ENCODE results near the gene PRLR.
A peak's percentile ranks its signal among the peaks of the same experiment; 100 is the strongest.

Gene PRLR

DNA sequence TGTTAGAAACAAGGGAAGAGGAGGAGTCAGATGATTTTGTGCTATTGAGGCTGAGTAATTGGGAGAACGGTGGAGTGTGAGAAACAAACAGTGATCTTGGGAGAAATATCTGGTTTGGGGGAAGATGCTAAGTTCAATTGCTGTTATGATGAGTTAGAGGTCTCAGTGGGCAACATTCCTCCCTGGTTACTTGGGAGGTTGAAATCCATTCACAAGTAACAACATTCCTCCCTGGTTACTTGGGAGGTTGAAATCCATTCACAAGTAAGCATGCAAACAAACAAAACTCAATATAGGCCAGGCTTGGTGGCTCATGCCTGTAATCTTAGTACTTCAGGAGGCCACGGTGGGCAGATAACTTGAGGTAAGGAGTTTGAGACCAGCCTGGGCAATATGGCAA is 221.3 kb downstream of the PRLR start:
- ChIA-PET POLR2A (no interaction called here), CTCF (interaction anchor here (0.7 kb wide), 1 partner anchor 43 kb away, joined by 3 read pairs; no protein-coding TSS in a partner anchor)
- peaks cover 0 to 4% (median 3%) of the 10 kb centered on the region in 5 experiments for H3K27me3 ChIP-seq (replicated peaks in 2 of 5; ENCODE audit: control insufficient read depth in 4 of 5, insufficient read depth in 5 of 5, low read length in 4 of 5)
- H3K9me3 ChIP-seq (ENCODE audit: control extremely low read depth in 1 of 5, control insufficient read depth in 4 of 5, insufficient read depth in 2 of 5, low read depth in 1 of 5, low read length in 4 of 5) = no peaks in the 10 kb centered on the region
- DNase-seq = no peak
- H3K4me1 ChIP-seq (ENCODE audit: control extremely low read depth in 1 of 4, control insufficient read depth in 4 of 4, insufficient read depth in 4 of 4, low read length in 3 of 4) = no peaks in the 10 kb centered on the region
- no peak overlapping the region for H3K4me3 ChIP-seq (ENCODE audit: control insufficient read depth in 1 of 7, extremely low read depth in 1 of 7, insufficient read depth in 4 of 7, low read depth in 2 of 7, low read length in 6 of 7)
- H3K27ac ChIP-seq (ENCODE audit: insufficient read depth in 1 of 2, low read depth in 1 of 2, low read length in 2 of 2, poor library complexity in 1 of 2, severe bottlenecking in 2 of 2) = no peak overlapping the region
- WGBS (ENCODE audit: insufficient coverage) = 80% methylated on average over 1 of the region's 2 CpGs
- H3K36me3 ChIP-seq (ENCODE audit: control insufficient read depth in 4 of 4, insufficient read depth in 4 of 4, low read length in 3 of 4) = no peaks in the 10 kb centered on the region

DNA sequence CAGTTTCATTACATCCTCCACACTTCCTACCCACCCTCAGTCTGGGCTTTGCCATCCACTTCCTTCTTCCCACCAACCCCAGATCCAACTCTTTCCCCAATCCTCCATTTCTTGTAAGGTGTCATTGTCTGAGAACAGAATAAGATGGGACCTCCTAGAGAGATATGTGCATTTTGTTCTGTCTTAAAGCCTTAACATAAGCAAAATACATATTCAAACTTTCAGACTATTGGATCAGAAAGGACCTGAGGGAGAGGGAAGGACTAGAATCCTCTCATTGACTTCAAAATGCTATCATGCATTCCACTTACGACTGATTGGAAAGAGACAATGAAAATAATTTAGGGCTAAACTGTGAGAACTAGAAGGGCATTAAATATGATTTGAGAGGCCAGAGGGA is 225.5 kb downstream of the PRLR start:
- H3K4me1 ChIP-seq (ENCODE audit: control extremely low read depth in 1 of 4, control insufficient read depth in 4 of 4, insufficient read depth in 4 of 4, low read length in 3 of 4) = no peaks in the 10 kb centered on the region
- 100% methylated on average over 1 of the region's 1 CpG for WGBS (ENCODE audit: insufficient coverage)
- no peak overlapping the region for H3K4me3 ChIP-seq (ENCODE audit: control insufficient read depth in 1 of 7, extremely low read depth in 1 of 7, insufficient read depth in 4 of 7, low read depth in 2 of 7, low read length in 6 of 7)
- ChIA-PET CTCF (interaction anchor here (3.2 kb wide), 1 partner anchor 12 kb away, joined by 11 read pairs; no protein-coding TSS in a partner anchor), POLR2A (no interaction called here)
- H3K27me3 ChIP-seq (replicated peaks in 2 of 5; ENCODE audit: control insufficient read depth in 4 of 5, insufficient read depth in 5 of 5, low read length in 4 of 5) = peaks cover 0 to 8% (median 3%) of the 10 kb centered on the region in 5 experiments
- no peak for DNase-seq
- no peak overlapping the region for H3K27ac ChIP-seq (ENCODE audit: insufficient read depth in 1 of 2, low read depth in 1 of 2, low read length in 2 of 2, poor library complexity in 1 of 2, severe bottlenecking in 2 of 2)
- no peaks in the 10 kb centered on the region for H3K9me3 ChIP-seq (ENCODE audit: control extremely low read depth in 1 of 5, control insufficient read depth in 4 of 5, insufficient read depth in 2 of 5, low read depth in 1 of 5, low read length in 4 of 5)
- no peaks in the 10 kb centered on the region for H3K36me3 ChIP-seq (ENCODE audit: control insufficient read depth in 4 of 4, insufficient read depth in 4 of 4, low read length in 3 of 4)

DNA sequence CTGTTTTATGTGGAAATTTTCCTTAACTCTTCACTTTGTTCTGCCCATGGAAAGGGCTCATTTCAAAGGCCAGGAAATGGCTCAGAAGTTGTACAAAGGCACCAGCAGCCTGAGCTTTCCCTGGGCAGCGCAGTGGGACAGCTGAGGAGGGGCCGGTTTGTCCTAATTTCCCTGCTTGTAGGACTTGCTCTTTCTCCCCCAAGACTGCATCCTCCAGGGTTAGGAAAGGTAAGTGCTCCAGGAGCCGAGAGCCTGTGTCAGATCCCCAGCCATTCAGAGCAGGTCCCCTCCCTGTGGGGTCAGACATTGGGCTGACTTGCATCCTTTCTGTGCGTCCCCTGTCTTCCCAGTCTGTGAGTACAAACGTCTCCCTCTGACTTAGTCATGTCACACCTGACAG is 226.1 kb downstream of the PRLR start:
- ChIA-PET CTCF (interaction anchor here (0.9 to 3.2 kb wide), 6 partner anchors 11 to 535 kb away, joined by 3 to 11 read pairs (median 4); no protein-coding TSS in a partner anchor), POLR2A (no interaction called here)
- H3K36me3 ChIP-seq (ENCODE audit: control insufficient read depth in 4 of 4, insufficient read depth in 4 of 4, low read length in 3 of 4) = no peaks in the 10 kb centered on the region
- H3K27me3 ChIP-seq (replicated peaks in 2 of 5; ENCODE audit: control insufficient read depth in 4 of 5, insufficient read depth in 5 of 5, low read length in 4 of 5) = peaks cover 0 to 8% (median 3%) of the 10 kb centered on the region in 5 experiments
- H3K4me3 ChIP-seq (ENCODE audit: control insufficient read depth in 1 of 7, extremely low read depth in 1 of 7, insufficient read depth in 4 of 7, low read depth in 2 of 7, low read length in 6 of 7) = no peak overlapping the region
- no peaks in the 10 kb centered on the region for H3K4me1 ChIP-seq (ENCODE audit: control extremely low read depth in 1 of 4, control insufficient read depth in 4 of 4, insufficient read depth in 4 of 4, low read length in 3 of 4)
- 80% methylated on average over 5 of the region's 5 CpGs for WGBS (ENCODE audit: insufficient coverage)
- no peaks in the 10 kb centered on the region for H3K9me3 ChIP-seq (ENCODE audit: control extremely low read depth in 1 of 5, control insufficient read depth in 4 of 5, insufficient read depth in 2 of 5, low read depth in 1 of 5, low read length in 4 of 5)
- H3K27ac ChIP-seq (ENCODE audit: insufficient read depth in 1 of 2, low read depth in 1 of 2, low read length in 2 of 2, poor library complexity in 1 of 2, severe bottlenecking in 2 of 2) = no peak overlapping the region
- no peak for DNase-seq

DNA sequence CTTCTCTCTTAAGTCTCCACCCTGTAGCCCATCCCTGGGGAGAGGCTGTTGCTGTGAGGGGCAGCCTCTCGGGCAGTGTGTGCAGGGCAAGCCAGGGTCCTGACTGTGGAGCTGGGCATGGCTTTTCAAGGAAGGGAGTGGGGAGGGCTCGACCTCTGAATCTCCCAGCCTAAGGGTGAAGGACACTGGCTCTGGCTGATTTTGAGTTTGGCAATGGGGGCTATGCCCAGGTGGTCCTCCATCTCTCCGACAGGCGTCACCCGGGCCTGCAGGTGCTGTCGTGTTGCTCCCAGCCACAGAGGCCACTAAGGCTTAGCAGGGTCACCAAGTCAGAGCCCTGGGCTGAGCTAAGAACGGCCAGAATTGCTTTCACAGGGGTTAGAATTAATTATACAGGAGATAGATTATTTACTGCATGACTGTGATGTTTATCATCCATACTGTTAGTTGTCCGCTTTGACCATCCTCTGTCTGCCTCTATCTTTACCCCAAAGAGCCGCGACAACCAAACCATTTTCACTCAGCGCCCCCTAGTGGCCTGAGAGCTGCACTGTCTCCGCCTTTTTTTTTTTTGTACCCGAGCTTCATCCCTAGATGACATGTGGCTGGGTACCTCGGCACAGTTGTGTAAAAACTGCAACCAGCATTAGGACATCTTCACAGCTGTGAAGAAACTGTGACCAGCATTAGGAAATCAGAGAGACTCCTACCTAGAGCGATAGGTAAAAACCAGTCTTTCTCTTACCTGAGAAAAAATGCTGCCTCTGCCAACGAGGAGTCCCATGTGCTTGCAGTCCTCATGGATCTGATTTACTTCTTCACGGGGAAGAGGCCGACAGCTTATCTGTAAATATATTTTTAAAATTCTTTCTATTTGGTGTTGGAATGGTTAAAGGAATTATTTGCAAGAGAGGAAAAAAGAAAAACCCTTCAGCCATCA is 227.0 kb downstream of the PRLR start:
- WGBS (ENCODE audit: insufficient coverage) = 45% methylated on average over 13 of the region's 18 CpGs
- no peaks in the 10 kb centered on the region for H3K4me1 ChIP-seq (ENCODE audit: control extremely low read depth in 1 of 4, control insufficient read depth in 4 of 4, insufficient read depth in 4 of 4, low read length in 3 of 4)
- H3K4me3 ChIP-seq (ENCODE audit: control insufficient read depth in 1 of 7, extremely low read depth in 1 of 7, insufficient read depth in 4 of 7, low read depth in 2 of 7, low read length in 6 of 7) = no peak overlapping the region
- no peaks in the 10 kb centered on the region for H3K9me3 ChIP-seq (ENCODE audit: control extremely low read depth in 1 of 5, control insufficient read depth in 4 of 5, insufficient read depth in 2 of 5, low read depth in 1 of 5, low read length in 4 of 5)
- no peak overlapping the region for H3K27ac ChIP-seq (ENCODE audit: insufficient read depth in 1 of 2, low read depth in 1 of 2, low read length in 2 of 2, poor library complexity in 1 of 2, severe bottlenecking in 2 of 2)
- CTCF ChIA-PET = interaction anchor here (0.8 to 3.2 kb wide), 11 partner anchors 11 to 534 kb away, joined by 3 to 11 read pairs (median 4); no protein-coding TSS in a partner anchor
- peak; percentile 30 to 56 (median 50) for DNase-seq
- peaks cover 0 to 9% (median 0%) of the 10 kb centered on the region in 5 experiments for H3K27me3 ChIP-seq (replicated peaks in 2 of 5; ENCODE audit: control insufficient read depth in 4 of 5, insufficient read depth in 5 of 5, low read length in 4 of 5)
- POLR2A ChIA-PET = no interaction called here
- H3K36me3 ChIP-seq (ENCODE audit: control insufficient read depth in 4 of 4, insufficient read depth in 4 of 4, low read length in 3 of 4) = no peaks in the 10 kb centered on the region

DNA sequence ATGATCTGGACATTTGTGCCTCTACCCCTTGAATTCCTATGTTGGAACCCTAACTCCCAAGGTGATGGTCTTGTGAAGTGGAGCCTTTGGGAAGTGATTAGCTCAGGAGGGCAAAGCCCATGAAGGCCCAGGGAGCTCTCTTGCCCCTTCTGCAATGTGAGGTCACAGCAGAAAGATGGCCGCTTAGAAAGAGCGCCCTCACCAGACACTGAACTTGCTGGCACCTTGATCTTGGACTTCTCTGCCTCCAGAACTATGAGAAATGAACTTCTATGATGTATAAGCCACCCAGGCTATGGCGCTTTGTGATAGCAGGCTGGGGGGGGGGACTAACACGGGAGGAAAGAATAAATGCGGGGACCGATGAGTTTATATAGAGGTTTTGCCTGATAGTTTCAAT is 227.8 kb downstream of the PRLR start:
- Histone ChIP-seq H3K9me3 (ENCODE audit: control extremely low read depth in 1 of 5, control insufficient read depth in 4 of 5, insufficient read depth in 2 of 5, low read depth in 1 of 5, low read length in 4 of 5) (no peaks in the 10 kb centered on the region), H3K4me3 (ENCODE audit: control insufficient read depth in 1 of 7, extremely low read depth in 1 of 7, insufficient read depth in 4 of 7, low read depth in 2 of 7, low read length in 6 of 7) (no peak overlapping the region), H3K4me1 (ENCODE audit: control extremely low read depth in 1 of 4, control insufficient read depth in 4 of 4, insufficient read depth in 4 of 4, low read length in 3 of 4) (no peaks in the 10 kb centered on the region), H3K36me3 (ENCODE audit: control insufficient read depth in 4 of 4, insufficient read depth in 4 of 4, low read length in 3 of 4) (no peaks in the 10 kb centered on the region), H3K27ac (ENCODE audit: insufficient read depth in 1 of 2, low read depth in 1 of 2, low read length in 2 of 2, poor library complexity in 1 of 2, severe bottlenecking in 2 of 2) (no peak overlapping the region), H3K27me3 (replicated peaks in 2 of 5; ENCODE audit: control insufficient read depth in 4 of 5, insufficient read depth in 5 of 5, low read length in 4 of 5) (peaks cover 0 to 9% (median 0%) of the 10 kb centered on the region in 5 experiments)
- no peak for DNase-seq
- ChIA-PET POLR2A (no interaction called here), CTCF (interaction anchor here (1.0 to 3.2 kb wide), 3 partner anchors 10 to 46 kb away, joined by 4 to 11 read pairs (median 7); no protein-coding TSS in a partner anchor)
- whole genome bisulfite sequencing (ENCODE audit: insufficient coverage) = 97% methylated on average over 5 of the region's 6 CpGs

DNA sequence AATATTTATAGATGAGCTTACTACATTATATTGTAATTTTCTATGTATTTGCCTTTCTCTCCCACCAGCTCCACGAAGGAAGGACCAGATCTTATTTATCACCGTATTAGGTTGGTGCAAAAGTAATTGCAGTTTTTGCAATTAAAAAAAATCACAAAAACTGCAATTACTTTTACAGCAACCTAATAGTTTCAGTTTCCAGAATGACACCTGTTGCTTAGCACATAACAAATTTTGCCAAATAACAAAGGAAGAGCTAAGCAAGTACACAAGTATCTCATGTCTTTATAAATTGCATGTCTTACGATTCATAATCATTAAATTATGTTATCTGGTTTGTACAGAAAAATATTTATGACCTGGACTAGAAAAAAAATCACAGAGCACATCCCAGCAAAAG is 228.4 kb downstream of the PRLR start:
- peaks cover 0 to 9% (median 0%) of the 10 kb centered on the region in 5 experiments for H3K27me3 ChIP-seq (replicated peaks in 2 of 5; ENCODE audit: control insufficient read depth in 4 of 5, insufficient read depth in 5 of 5, low read length in 4 of 5)
- H3K4me3 ChIP-seq (ENCODE audit: control insufficient read depth in 1 of 7, extremely low read depth in 1 of 7, insufficient read depth in 4 of 7, low read depth in 2 of 7, low read length in 6 of 7) = no peak overlapping the region
- H3K9me3 ChIP-seq (ENCODE audit: control extremely low read depth in 1 of 5, control insufficient read depth in 4 of 5, insufficient read depth in 2 of 5, low read depth in 1 of 5, low read length in 4 of 5) = no peaks in the 10 kb centered on the region
- WGBS (ENCODE audit: insufficient coverage) = no CpG with 5 or more reads among the region's 3 CpGs
- no peak overlapping the region for H3K27ac ChIP-seq (ENCODE audit: insufficient read depth in 1 of 2, low read depth in 1 of 2, low read length in 2 of 2, poor library complexity in 1 of 2, severe bottlenecking in 2 of 2)
- no peaks in the 10 kb centered on the region for H3K36me3 ChIP-seq (ENCODE audit: control insufficient read depth in 4 of 4, insufficient read depth in 4 of 4, low read length in 3 of 4)
- ChIA-PET CTCF (interaction anchor here (1.0 to 3.2 kb wide), 4 partner anchors 9 to 526 kb away, joined by 3 to 11 read pairs (median 6); no protein-coding TSS in a partner anchor), POLR2A (no interaction called here)
- DNase-seq = no peak
- H3K4me1 ChIP-seq (ENCODE audit: control extremely low read depth in 1 of 4, control insufficient read depth in 4 of 4, insufficient read depth in 4 of 4, low read length in 3 of 4) = no peaks in the 10 kb centered on the region

All from common myeloid progenitor, CD34-positive (primary cell).